ENCODE results near the gene MAPRE3.

Gene MAPRE3

GRCh38 chr2:26979741-26980140 lies 9.3 kb downstream of the MAPRE3 start:
- no peak overlapping the region for H3K4me3 ChIP-seq
- H3K4me1 ChIP-seq: no peaks in the 10 kb centered on the region
- H4K20me1 ChIP-seq: no peaks in the 10 kb centered on the region
- H3K27ac ChIP-seq: no peak overlapping the region
- no peaks in the 10 kb centered on the region for H3K9me3 ChIP-seq
- H3K36me3 ChIP-seq: no peaks in the 10 kb centered on the region
- TF ChIP-seq Cebpa-rat (IDR thresholded peaks at IDR 0.05): no peak
- no peak overlapping the region for H3K9ac ChIP-seq
- no peak overlapping the region for H3K4me2 ChIP-seq
- H3K27me3 ChIP-seq: no peaks in the 10 kb centered on the region

GRCh38 chr2:26980971-26981370 lies 10.5 kb downstream of the MAPRE3 start:
- no peaks in the 10 kb centered on the region for H3K9me3 ChIP-seq
- H3K4me2 ChIP-seq: no peak overlapping the region
- H3K27ac ChIP-seq: no peak overlapping the region
- no peaks in the 10 kb centered on the region for H3K4me1 ChIP-seq
- H3K9ac ChIP-seq: no peak overlapping the region
- no peaks in the 10 kb centered on the region for H4K20me1 ChIP-seq
- H3K36me3 ChIP-seq: no peaks in the 10 kb centered on the region
- H3K4me3 ChIP-seq: no peak overlapping the region
- no peaks in the 10 kb centered on the region for H3K27me3 ChIP-seq
- no peak for TF ChIP-seq Cebpa-rat (IDR thresholded peaks at IDR 0.05)

- no peak overlapping the region for H3K27ac ChIP-seq
- H3K9ac ChIP-seq: no peak overlapping the region
- no peaks in the 10 kb centered on the region for H3K36me3 ChIP-seq
- TF ChIP-seq Cebpa-rat (IDR thresholded peaks at IDR 0.05): no peak
- peaks cover 4% of the 10 kb centered on the region; the same call in 1 of the 2 replicates for H4K20me1 ChIP-seq
- H3K27me3 ChIP-seq: no peaks in the 10 kb centered on the region
- no peaks in the 10 kb centered on the region for H3K4me1 ChIP-seq
- no peak overlapping the region for H3K4me3 ChIP-seq
- no peaks in the 10 kb centered on the region for H3K9me3 ChIP-seq
- no peak overlapping the region for H3K4me2 ChIP-seq
Observed at GRCh38 chr2:26982102-26982742, 11.8 kb downstream of the MAPRE3 start.

- Histone ChIP-seq H4K20me1 (peaks cover 4% of the 10 kb centered on the region; the same call in 1 of the 2 replicates), H3K4me3 (no peak overlapping the region), H3K36me3 (no peaks in the 10 kb centered on the region), H3K9ac (no peak overlapping the region), H3K9me3 (no peaks in the 10 kb centered on the region), H3K4me1 (no peaks in the 10 kb centered on the region), H3K4me2 (no peak overlapping the region), H3K27me3 (no peaks in the 10 kb centered on the region), H3K27ac (no peak overlapping the region)
- TF ChIP-seq Cebpa-rat (IDR thresholded peaks at IDR 0.05): no peak
Observed at GRCh38 chr2:26983746-26984145, 13.3 kb downstream of the MAPRE3 start.

GRCh38 chr2:26985807-26986206 lies 15.4 kb downstream of the MAPRE3 start:
- Histone ChIP-seq H3K27ac (no peak overlapping the region), H3K4me3 (no peak overlapping the region), H3K9ac (no peak overlapping the region), H4K20me1 (peaks cover 16% of the 10 kb centered on the region; the same call in 1 of the 2 replicates), H3K4me1 (no peaks in the 10 kb centered on the region; the same call in 1 of the 2 replicates), H3K4me2 (no peak overlapping the region), H3K27me3 (peaks cover 2% of the 10 kb centered on the region), H3K36me3 (no peaks in the 10 kb centered on the region), H3K9me3 (no peaks in the 10 kb centered on the region)
- no peak for TF ChIP-seq Cebpa-rat (IDR thresholded peaks at IDR 0.05)

GRCh38 chr2:26986576-26986975 lies 16.1 kb downstream of the MAPRE3 start:
- Histone ChIP-seq H3K36me3 (no peaks in the 10 kb centered on the region), H3K4me2 (no peak overlapping the region), H3K9me3 (no peaks in the 10 kb centered on the region), H3K9ac (no peak overlapping the region), H4K20me1 (peaks cover 20% of the 10 kb centered on the region; the same call in 1 of the 2 replicates), H3K4me3 (no peak overlapping the region), H3K4me1 (peaks cover 7% of the 10 kb centered on the region; the same call in 1 of the 2 replicates), H3K27me3 (peaks cover 7% of the 10 kb centered on the region), H3K27ac (no peak overlapping the region)
- no peak for TF ChIP-seq Cebpa-rat (IDR thresholded peaks at IDR 0.05)

GRCh38 chr2:26988058-26988860 lies 17.8 kb downstream of the MAPRE3 start:
- Histone ChIP-seq H3K4me2 (no peak overlapping the region), H3K36me3 (no peaks in the 10 kb centered on the region), H3K4me3 (no peak overlapping the region), H3K9ac (no peak overlapping the region), H3K27ac (no peak overlapping the region), H4K20me1 (peaks cover 20% of the 10 kb centered on the region; the same call in 1 of the 2 replicates), H3K4me1 (peaks cover 7% of the 10 kb centered on the region; the same call in 1 of the 2 replicates), H3K27me3 (peaks cover 7% of the 10 kb centered on the region), H3K9me3 (no peaks in the 10 kb centered on the region)
- TF ChIP-seq Cebpa-rat (IDR thresholded peaks at IDR 0.05): no peak

GRCh38 chr2:26989156-26989555 lies 18.7 kb downstream of the MAPRE3 start:
- Histone ChIP-seq H3K4me1 (peaks cover 7% of the 10 kb centered on the region; the same call in 1 of the 2 replicates), H3K27me3 (peaks cover 7% of the 10 kb centered on the region), H3K9me3 (no peaks in the 10 kb centered on the region), H4K20me1 (peaks cover 20% of the 10 kb centered on the region; the same call in 1 of the 2 replicates), H3K4me3 (no peak overlapping the region), H3K36me3 (no peaks in the 10 kb centered on the region), H3K27ac (no peak overlapping the region), H3K4me2 (no peak overlapping the region), H3K9ac (no peak overlapping the region)
- TF ChIP-seq Cebpa-rat (IDR thresholded peaks at IDR 0.05): no peak

- Histone ChIP-seq H3K4me3 (no peak overlapping the region), H4K20me1 (peaks cover 17% of the 10 kb centered on the region; the same call in 1 of the 2 replicates), H3K27me3 (peaks cover 7% of the 10 kb centered on the region), H3K36me3 (no peaks in the 10 kb centered on the region), H3K4me1 (peaks cover 7% of the 10 kb centered on the region; the same call in 1 of the 2 replicates), H3K9ac (no peak overlapping the region), H3K9me3 (no peaks in the 10 kb centered on the region), H3K4me2 (no peak overlapping the region), H3K27ac (no peak overlapping the region)
- TF ChIP-seq Cebpa-rat (IDR thresholded peaks at IDR 0.05): no peak
Observed at GRCh38 chr2:26991717-26992116, 21.3 kb downstream of the MAPRE3 start.

- Histone ChIP-seq H3K9ac (no peak overlapping the region), H3K9me3 (no peaks in the 10 kb centered on the region), H3K4me2 (no peak overlapping the region), H3K27me3 (peaks cover 7% of the 10 kb centered on the region), H3K36me3 (no peaks in the 10 kb centered on the region), H3K4me3 (no peak overlapping the region), H3K4me1 (peaks cover 7% of the 10 kb centered on the region; the same call in 1 of the 2 replicates), H4K20me1 (0 out of 2 replicates have a peak, but pooled peaks cover 16% of the 10 kb centered on the region), H3K27ac (no peak overlapping the region)
- no peak for TF ChIP-seq Cebpa-rat (IDR thresholded peaks at IDR 0.05)
Observed at GRCh38 chr2:26993768-26994167, 23.3 kb downstream of the MAPRE3 start.
